Vagina (tissue), 2 donors: ENCODE data around the gene LRIG2. TPM values are rescaled to one million over a fixed set of nuclear protein-coding genes. Genes with fewer than 3 reads are reported as not detected.
"Not testable (repeated sequence)": the region's sequence is repeated elsewhere in the genome, so short reads cannot be mapped to it uniquely, and the experiment has no call there.

Source experiments
- DNase-seq, 2 donors: peaks; one replicate each; pipeline ENCODE4 v3.0.0-alpha.2; 2017; ENCODE audit errors: extremely low spot score in 2 of 2
- H3K27ac ChIP-seq: fragments of 200-600 bp; sonication (generic); one replicate; pipeline ENCODE4 v1.5.1; 2019
- H3K27me3 ChIP-seq: fragments of 200-600 bp; sonication (generic); one replicate; pipeline ENCODE4 v1.5.1; 2019
- H3K36me3 ChIP-seq, 2 donors: fragments of 200-600 bp; sonication (generic); one replicate each; pipeline ENCODE4 v1.5.1; 2017 to 2019
- H3K4me1 ChIP-seq: fragments of 200-600 bp; sonication (generic); one replicate; pipeline ENCODE4 v1.5.1; 2019
- H3K4me3 ChIP-seq, 2 donors: fragments of 200-600 bp; sonication (generic); 1 replicate in 1 of 2; 2 replicates in 1 of 2; pipeline ENCODE4 v1.5.1; 2016 to 2019
- H3K9me3 ChIP-seq: fragments of 200-600 bp; sonication (generic); one replicate; pipeline ENCODE4 v1.5.1; 2019
- CTCF ChIP-seq, 3 experiments: fragments of 450-650 bp in 2 of 3; fragments of 200-600 bp in 1 of 3; sonication (generic) in 1 of 3; IDR thresholded peaks; one replicate each; pipeline ENCODE4 v1.5.1; 2017 to 2019; ENCODE audit warnings: antibody characterized with exemption in 3 of 3, mild to moderate bottlenecking in 2 of 3, moderate library complexity in 2 of 3
- POLR2A ChIP-seq, 2 donors: fragments of 450-650 bp; IDR thresholded peaks; one replicate each; pipeline ENCODE4 v1.6.1; 2017; ENCODE audit warnings: antibody characterized with exemption in 2 of 2, mild to moderate bottlenecking in 2 of 2, moderate library complexity in 2 of 2
- POLR2AphosphoS5 ChIP-seq, 2 donors: sonication (generic); formaldehyde crosslinking; IDR thresholded peaks; one replicate each; pipeline ENCODE4 v1.9.0; 2017; ENCODE audit warnings: antibody characterized with exemption in 2 of 2, mild to moderate bottlenecking in 2 of 2, low read depth in 1 of 2; ENCODE audit not compliant: insufficient read depth in 1 of 2
- intact Hi-C: fragments of 100-400 bp; cut with DNase I; formaldehyde crosslinking; loops from one replicate; pipeline ENCODE4 v1.15.1; 2023
- total RNA-seq: library from RNA; depleted of rRNA; stranded (reverse); fragments of >200 nt; gene quantifications from one replicate; pipeline ENCODE4 v1.2.3, GENCODE V29; 2016

Gene LRIG2
- total RNA-seq, 1 donor from 2014 or later = 43.0 TPM

DNA sequence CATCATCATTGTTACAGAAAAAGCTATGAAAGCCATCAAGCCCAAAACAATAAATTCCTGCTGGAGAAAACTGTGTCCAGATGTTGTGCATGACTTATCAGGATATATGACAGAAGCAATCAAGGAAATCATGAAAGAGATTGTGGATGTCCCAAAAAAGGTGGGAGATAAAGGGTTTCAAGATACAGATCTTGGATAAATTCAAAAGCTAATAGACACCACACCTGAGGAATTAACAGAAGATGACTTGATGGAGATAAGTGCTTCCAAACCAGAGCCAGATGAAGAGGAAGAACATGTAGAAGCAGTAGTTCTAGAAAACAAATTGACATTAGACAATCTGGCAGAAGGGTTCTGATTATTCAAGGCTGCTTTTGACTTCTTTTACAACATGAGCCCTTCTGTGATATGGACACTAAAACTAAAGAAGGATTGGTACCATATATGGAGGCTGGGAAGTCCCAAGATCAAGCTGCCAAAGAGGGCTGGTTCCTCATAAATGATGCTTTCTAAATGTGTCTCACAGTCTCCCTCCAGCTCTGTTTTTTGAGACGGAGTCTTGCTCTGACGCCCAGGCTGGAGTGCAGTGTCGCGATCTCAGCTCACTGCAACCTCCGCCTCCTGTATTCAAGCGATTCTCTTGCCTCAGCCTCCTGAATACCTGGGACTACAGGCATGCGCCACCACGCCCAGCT is 32.1 kb upstream of the LRIG2 start:
- TF ChIP-seq POLR2A (IDR thresholded peaks at IDR 0.05) (no peak), POLR2AphosphoS5 (IDR thresholded peaks at IDR 0.05; ENCODE audit: insufficient read depth in 1 of 2, low read depth in 1 of 2) (no peak), CTCF (IDR thresholded peaks at IDR 0.05) (no peak)
- H3K9me3 ChIP-seq = no peaks in the 10 kb centered on the region
- no peaks in the 10 kb centered on the region for H3K27me3 ChIP-seq
- no peak overlapping the region for H3K27ac ChIP-seq
- peaks cover 13% of the 10 kb centered on the region for H3K4me1 ChIP-seq
- H3K36me3 ChIP-seq = no peaks in the 10 kb centered on the region
- no peak for DNase-seq
- intact Hi-C loops = loop anchor here (10.0 kb wide), 2 partner anchors 156 to 316 kb away; no protein-coding TSS in a partner anchor
- H3K4me3 ChIP-seq = no peak overlapping the region

- H3K36me3 ChIP-seq = no peaks in the 10 kb centered on the region
- no peaks in the 10 kb centered on the region for H3K9me3 ChIP-seq
- no peak overlapping the region for H3K4me3 ChIP-seq
- no peaks in the 10 kb centered on the region for H3K27me3 ChIP-seq
- peaks cover 13% of the 10 kb centered on the region for H3K4me1 ChIP-seq
- no peak overlapping the region for H3K27ac ChIP-seq
- DNase-seq = no peak
- TF ChIP-seq POLR2A (IDR thresholded peaks at IDR 0.05) = no peak
- no peak for TF ChIP-seq CTCF (IDR thresholded peaks at IDR 0.05)
- TF ChIP-seq POLR2AphosphoS5 (IDR thresholded peaks at IDR 0.05; ENCODE audit: insufficient read depth in 1 of 2, low read depth in 1 of 2) = no peak
- intact Hi-C loops = loop anchor here (10.0 kb wide), 2 partner anchors 157 to 317 kb away; no protein-coding TSS in a partner anchor
Observed at GRCh38 chr1:113041569-113042284, 31.3 kb upstream of the LRIG2 start.

DNA sequence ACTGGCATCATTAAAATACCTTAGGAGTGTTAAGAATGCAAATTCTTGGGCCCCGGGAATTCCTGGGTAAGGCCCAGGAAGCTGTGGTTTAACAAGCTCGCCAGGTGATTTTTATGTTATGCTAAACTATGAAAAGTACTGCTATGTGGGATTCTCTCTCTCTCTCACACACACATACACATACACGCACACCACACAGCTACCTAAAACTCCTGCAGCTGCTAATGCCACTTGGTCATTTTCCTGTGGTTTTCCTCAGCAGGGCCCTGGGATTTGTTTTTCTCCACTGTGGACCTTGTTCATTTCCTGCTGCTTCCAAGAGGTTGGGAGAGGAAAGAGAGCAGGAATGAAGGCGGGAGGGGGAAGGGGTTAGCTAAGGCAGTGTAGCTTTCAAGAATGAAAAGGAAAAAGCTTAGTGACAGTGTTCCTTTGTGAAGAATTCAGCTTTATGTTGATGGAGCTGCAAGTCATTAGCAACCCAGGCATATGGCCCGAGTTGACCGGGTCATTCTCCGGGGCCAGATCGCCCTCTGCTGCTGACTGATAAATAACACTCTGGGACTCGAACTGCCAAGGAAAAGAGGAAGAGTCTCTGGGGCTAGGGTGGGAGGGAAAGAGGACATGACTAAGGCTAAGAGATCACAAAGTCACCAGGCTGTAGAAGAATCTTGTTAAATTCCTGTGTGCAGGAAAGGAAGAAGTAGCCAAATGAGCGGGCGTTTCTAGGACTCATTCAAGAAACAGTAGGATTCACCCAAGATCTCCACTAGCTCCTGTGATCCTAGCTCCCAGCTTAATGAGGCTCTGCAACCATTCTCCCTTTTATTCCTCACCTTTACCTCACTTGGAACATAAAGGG is 30.5 kb upstream of the LRIG2 start:
- H3K27ac ChIP-seq = no peak overlapping the region
- no peak for TF ChIP-seq POLR2AphosphoS5 (IDR thresholded peaks at IDR 0.05; ENCODE audit: insufficient read depth in 1 of 2, low read depth in 1 of 2)
- TF ChIP-seq POLR2A (IDR thresholded peaks at IDR 0.05) = no peak
- peak; percentile 33 to 62 (median 59) for TF ChIP-seq CTCF (IDR thresholded peaks at IDR 0.05)
- DNase-seq = no peak
- no peaks in the 10 kb centered on the region for H3K36me3 ChIP-seq
- H3K4me3 ChIP-seq = no peak overlapping the region
- H3K4me1 ChIP-seq = peaks cover 13% of the 10 kb centered on the region
- no peaks in the 10 kb centered on the region for H3K9me3 ChIP-seq
- no peaks in the 10 kb centered on the region for H3K27me3 ChIP-seq
- intact Hi-C loops = loop anchor here (10.0 kb wide), 2 partner anchors 158 to 318 kb away; no protein-coding TSS in a partner anchor

GRCh38 chr1:113043144-113043488 is 29.9 kb upstream of the LRIG2 start:
- H3K27ac ChIP-seq = not testable (repeated sequence)

GRCh38 chr1:113046569-113046968 is 26.4 kb upstream of the LRIG2 start:
- intact Hi-C loops = loop anchor here (10.0 kb wide), 2 partner anchors 162 to 322 kb away; no protein-coding TSS in a partner anchor
- H3K27ac ChIP-seq = no peak overlapping the region
- no peak overlapping the region for H3K4me3 ChIP-seq
- no peaks in the 10 kb centered on the region for H3K27me3 ChIP-seq
- H3K9me3 ChIP-seq = no peaks in the 10 kb centered on the region
- H3K4me1 ChIP-seq = peaks cover 13% of the 10 kb centered on the region
- no peak for DNase-seq
- TF ChIP-seq POLR2AphosphoS5 (IDR thresholded peaks at IDR 0.05; ENCODE audit: insufficient read depth in 1 of 2, low read depth in 1 of 2) (no peak), POLR2A (IDR thresholded peaks at IDR 0.05) (no peak), CTCF (IDR thresholded peaks at IDR 0.05) (no peak)
- H3K36me3 ChIP-seq = no peaks in the 10 kb centered on the region

More at GRCh38 chr1:113043144-113043488, 29.9 kb upstream of the LRIG2 start:
- intact Hi-C loops = loop anchor here (10.0 kb wide), 2 partner anchors 158 to 318 kb away; no protein-coding TSS in a partner anchor
- H3K36me3 ChIP-seq, H3K4me3 ChIP-seq, H3K9me3 ChIP-seq, DNase-seq, H3K27me3 ChIP-seq: not testable (repeated sequence)
- peaks cover 13% of the 10 kb centered on the region for H3K4me1 ChIP-seq
